Measurements from ENCODE around the gene ABCB8. TPM values are rescaled to one million over a fixed set of nuclear protein-coding genes. Genes with fewer than 3 reads are reported as not detected.

Gene ABCB8
- total and polyA plus RNA-seq, 2 of the 4 experiments (the other 2 are of a cell fraction): 16.3 to 26.8 TPM

DNA sequence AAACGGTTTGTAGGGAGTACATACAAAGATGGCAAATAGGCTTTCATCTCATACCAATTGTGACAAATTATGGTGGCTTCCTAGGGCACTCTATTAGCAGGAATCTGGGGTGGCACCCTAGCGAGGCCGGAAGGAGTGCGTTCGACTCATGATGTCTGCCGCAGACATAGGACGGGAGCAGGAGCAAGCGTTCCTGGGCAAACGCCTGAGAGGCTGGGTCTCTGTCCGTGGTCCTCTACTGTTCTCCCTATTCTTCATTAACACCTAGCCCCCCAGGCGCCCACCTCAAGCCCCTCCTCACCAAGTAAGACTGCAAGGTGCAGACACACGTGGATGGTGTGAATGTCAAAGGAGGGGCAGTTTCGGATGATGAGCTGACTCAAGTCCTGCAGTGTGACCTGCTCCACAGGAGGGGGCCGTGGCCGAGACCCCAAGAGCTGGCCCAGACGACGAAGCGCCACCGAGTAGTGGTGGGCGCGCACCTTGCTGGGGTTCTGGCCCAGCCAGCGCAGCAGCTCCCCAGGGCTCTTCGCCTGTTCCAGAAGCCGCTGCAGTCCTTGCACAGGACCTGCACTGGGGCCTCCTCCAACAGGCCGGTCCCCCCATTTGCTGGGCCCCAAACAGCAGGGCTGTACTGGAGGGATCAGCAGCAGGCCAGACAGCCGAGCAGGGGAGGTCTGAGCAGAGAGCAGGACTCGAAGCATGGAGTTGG, 51.1 kb downstream of the ABCB8 start:
- Histone ChIP-seq H3K9me3 (ENCODE audit: control insufficient read depth, insufficient read depth, low read length) (no peaks in the 10 kb centered on the region), H3K79me1 (ENCODE audit: low read depth in 1 of 2, low read length in 2 of 2) (peaks cover 19 to 71% of the 10 kb centered on the region in 2 experiments; a peak in 3 of 4 replicates), H3K4me1 (ENCODE audit: control insufficient read depth, insufficient read depth, low read length) (peaks cover 22% of the 10 kb centered on the region), H3K9ac (ENCODE audit: low read depth, low read length) (peak overlapping the region; percentile 93; the same call in 1 of the 2 replicates), H2BK15ac (ENCODE audit: low read depth, low read length) (no peak overlapping the region), H2BK20ac (ENCODE audit: low read depth, low read length) (no peak overlapping the region), H3K14ac (replicated peaks; ENCODE audit: low read depth, low read length) (0 out of 2 replicates have a peak overlapping the region, but pooled peaks have one; percentile 95), H2AFZ (replicated peaks; ENCODE audit: low read length, poor library complexity) (no peak overlapping the region), H3K4me3 (ENCODE audit: insufficient read depth, low read depth, low read length) (peak overlapping the region; percentile 95), H3K23ac (ENCODE audit: low read depth, low read length) (0 out of 2 replicates have a peak overlapping the region, but pooled peaks have one; percentile 19), H3K27me3 (ENCODE audit: control insufficient read depth, insufficient read depth, low read length) (no peaks in the 10 kb centered on the region), H3K9me1 (ENCODE audit: insufficient read depth, low read length) (no peaks in the 10 kb centered on the region; the same call in 1 of the 2 replicates), H3K36me3 (ENCODE audit: control insufficient read depth, insufficient read depth, low read length) (peaks cover 35% of the 10 kb centered on the region), H2BK5ac (ENCODE audit: low read depth, low read length, poor library complexity, severe bottlenecking) (no peak overlapping the region), H3K4ac (ENCODE audit: low read depth, low read length) (peak overlapping the region; percentile 95; the same call in 1 of the 2 replicates), H2AK9ac (replicated peaks; ENCODE audit: low read depth, low read length, poor library complexity) (peak overlapping the region; percentile 98), H3K18ac (ENCODE audit: low read depth, low read length) (no peak overlapping the region), H4K5ac (ENCODE audit: low read depth, low read length) (no peak overlapping the region), H4K8ac (ENCODE audit: low read depth in 2 of 2, low read length in 2 of 2) (no peak overlapping the region; a peak in 1 of 4 replicates), H3K56ac (ENCODE audit: extremely low read depth, insufficient read depth, low read length) (peak overlapping the region; percentile 70; the same call in 1 of the 2 replicates), H3K27ac (ENCODE audit: insufficient read depth, low read length) (no peak overlapping the region; the same call in 1 of the 2 replicates), H4K20me1 (ENCODE audit: insufficient read depth, low read length) (peaks cover 22% of the 10 kb centered on the region), H2BK120ac (ENCODE audit: low read depth, low read length) (no peak overlapping the region), H3K4me2 (ENCODE audit: low read depth, low read length) (peak overlapping the region; percentile 91), H4K91ac (ENCODE audit: insufficient read depth, low read depth, low read length) (peak overlapping the region; percentile 92; the same call in 1 of the 2 replicates), H2AK5ac (ENCODE audit: low read depth, low read length) (peak overlapping the region; percentile 98; the same call in 1 of the 2 replicates)
- ChIA-PET POLR2A (ENCODE audit: unreplicated experiment) (interaction anchor here (0.5 kb wide), 1 partner anchor 65 kb away, joined by 3 read pairs; no protein-coding TSS in a partner anchor), CTCF (no interaction called here)
- no TSS peak for BruUV-seq (replicated peaks)
- TF ChIP-seq MXI1 (IDR thresholded peaks at IDR 0.05; ENCODE audit: borderline replicate concordance, low read depth, low read length): no peak
- TF ChIP-seq RAD21 (IDR thresholded peaks at IDR 0.05; ENCODE audit: low read length): no peak
- TF ChIP-seq BHLHE40 (IDR thresholded peaks at IDR 0.05; ENCODE audit: low read depth, low read length): no peak
- TF ChIP-seq, protein P1, sequence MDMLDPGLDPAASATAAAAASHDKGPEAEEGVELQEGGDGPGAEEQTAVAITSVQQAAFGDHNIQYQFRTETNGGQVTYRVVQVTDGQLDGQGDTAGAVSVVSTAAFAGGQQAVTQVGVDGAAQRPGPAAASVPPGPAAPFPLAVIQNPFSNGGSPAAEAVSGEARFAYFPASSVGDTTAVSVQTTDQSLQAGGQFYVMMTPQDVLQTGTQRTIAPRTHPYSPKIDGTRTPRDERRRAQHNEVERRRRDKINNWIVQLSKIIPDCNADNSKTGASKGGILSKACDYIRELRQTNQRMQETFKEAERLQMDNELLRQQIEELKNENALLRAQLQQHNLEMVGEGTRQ (IDR thresholded peaks at IDR 0.05; ENCODE audit: low read depth, low read length): no peak
- no peak for TF ChIP-seq RFX5 (IDR thresholded peaks at IDR 0.05; ENCODE audit: low read depth, low read length)
- TF ChIP-seq CHD1 (IDR thresholded peaks at IDR 0.05; ENCODE audit: low read depth, low read length): no peak
- TF ChIP-seq CEBPB (IDR thresholded peaks at IDR 0.05; ENCODE audit: low read depth, low read length): no peak
- no peak for TF ChIP-seq SMC3 (IDR thresholded peaks at IDR 0.05; ENCODE audit: low read depth, low read length)
- no peak for TF ChIP-seq NFE2L2 (IDR thresholded peaks at IDR 0.05; ENCODE audit: low read depth, low read length)
- TF ChIP-seq MAZ (IDR thresholded peaks at IDR 0.05; ENCODE audit: borderline replicate concordance, low read depth, low read length): no peak
- no peak for TF ChIP-seq POLR2A (IDR thresholded peaks at IDR 0.05; ENCODE audit: low read depth, low read length)
- no peak for TF ChIP-seq RCOR1 (IDR thresholded peaks at IDR 0.05; ENCODE audit: insufficient replicate concordance, low read length)
- in situ Hi-C loops (cut with MboI; ENCODE audit: low sequenced_read_pairs): no loop called here
- DNase-seq: no peak
- ATAC-seq (ENCODE audit: low read depth): no peak
- intact Hi-C loops (cut with micrococcal nuclease): no loop called here
- dilution Hi-C loops (cut with HindIII; ENCODE audit: low sequenced_read_pairs, unreplicated experiment): no loop called here
- 86% methylated on average over 12 of the region's 27 CpGs; no CpG with 5 or more reads in 1 of the 2 experiments for WGBS, 2 experiments (ENCODE audit: extremely low coverage in 2 of 2, insufficient read length in 1 of 2)
